GM21737 (cell line): ENCODE measurements around the gene TBXA2R.

Experiments
- ATAC-seq: cut with Tn5 transposase; IDR thresholded peaks from one replicate; pipeline ENCODE4 v1.9.1; 2021; ENCODE audit warnings: mild to moderate bottlenecking, moderate library complexity; ENCODE audit not compliant: unreplicated experiment

The TBXA2R gene

GRCh38 chr19:3557461-3558248 lies 49.0 kb downstream of the TBXA2R start, which contains the start of gene MFSD12:
TSS of gene MFSD12 (minus strand) at chr19:3557586. CDS start at chr19:3557403, 183 bp downstream.
- peak; percentile 71 for ATAC-seq

DNA sequence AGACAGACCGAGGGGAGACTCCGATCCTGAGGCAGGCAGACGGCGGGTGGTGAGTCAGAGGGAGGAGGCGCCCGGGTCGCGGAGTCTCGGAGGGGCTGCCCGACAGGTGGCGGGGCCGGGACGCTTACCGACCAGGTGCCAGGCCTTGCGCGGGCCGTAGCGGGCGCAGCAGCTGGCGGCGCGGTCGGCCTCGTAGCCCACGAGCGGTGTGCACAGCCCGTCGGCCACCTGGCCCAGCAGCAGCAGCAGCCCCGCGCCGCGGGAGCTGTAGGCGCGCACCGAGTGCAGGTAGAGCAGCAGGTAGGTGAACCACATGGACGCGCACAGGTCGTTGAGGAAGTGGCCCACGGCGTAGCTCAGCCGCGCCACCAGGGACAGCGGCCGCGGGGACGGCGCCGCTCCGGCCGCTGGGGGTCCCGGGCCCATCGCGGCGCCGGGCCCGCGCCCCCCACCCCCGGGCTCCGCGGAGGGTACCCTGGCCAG lies 49.7 kb downstream of the TBXA2R start:
- ATAC-seq, result peak; percentile 21

DNA sequence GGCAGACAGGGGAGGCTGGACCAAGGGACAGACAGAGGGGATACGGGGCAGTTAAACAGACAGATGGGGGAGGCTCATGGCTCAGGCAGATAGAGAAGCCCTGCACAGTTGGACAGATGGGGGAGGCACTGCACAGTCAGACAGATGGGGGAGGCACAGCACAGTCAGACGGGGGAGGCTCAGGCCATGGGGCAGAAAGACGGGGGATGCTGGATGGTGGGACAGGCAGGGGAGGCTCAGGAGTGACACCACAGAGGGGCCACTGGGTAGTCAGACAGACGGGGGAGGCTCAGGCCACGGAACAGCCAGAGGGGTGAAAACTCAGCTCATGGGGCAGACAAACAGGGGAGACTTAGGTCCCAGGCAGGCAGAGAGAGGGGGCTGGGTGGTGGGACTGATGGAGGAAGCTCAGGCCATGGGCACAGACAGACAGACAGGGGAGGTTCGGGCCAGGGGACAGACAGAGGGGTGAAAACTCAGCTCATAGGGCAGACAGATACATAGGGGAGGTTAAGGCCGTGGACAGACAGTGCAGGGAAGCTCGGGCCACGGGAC lies 50.2 kb downstream of the TBXA2R start:
- ATAC-seq, result no peak

DNA sequence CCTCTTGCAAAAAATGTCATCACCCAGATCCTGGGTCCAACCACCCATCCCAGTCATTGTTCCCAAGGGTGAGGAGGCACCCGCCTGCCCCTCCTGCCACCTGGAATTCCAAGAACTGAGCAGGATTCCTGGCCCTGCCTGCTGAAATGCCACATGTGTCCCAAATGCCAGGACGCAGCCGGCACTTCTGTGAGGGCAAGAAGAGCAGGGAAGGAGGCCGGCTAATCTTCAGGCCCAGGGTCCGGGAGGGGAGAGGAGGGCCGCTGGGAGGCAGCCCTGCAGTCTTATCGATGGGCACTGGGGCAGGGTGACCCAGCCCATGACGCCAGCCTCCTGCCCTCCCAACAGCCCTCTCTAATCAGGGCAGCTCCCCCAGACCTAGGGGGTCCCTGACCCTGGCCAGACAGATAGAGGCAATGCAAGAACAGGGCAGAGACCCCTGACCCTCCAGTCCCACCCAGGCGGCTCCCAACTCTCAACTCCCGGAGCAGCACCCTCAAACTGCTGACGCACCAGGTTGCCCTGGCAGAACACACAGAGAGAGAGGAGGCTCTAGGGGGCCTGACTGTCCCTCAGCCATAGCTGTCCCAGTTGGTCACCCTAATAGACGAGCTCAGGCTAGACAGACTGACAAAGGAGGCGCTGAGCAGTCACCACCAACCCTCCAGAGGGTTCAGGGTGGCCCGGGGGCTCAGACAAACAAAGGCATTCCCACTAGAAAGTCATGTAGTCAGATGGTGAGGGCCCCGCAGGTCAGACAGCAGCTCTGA lies 50.8 kb downstream of the TBXA2R start:
- no peak for ATAC-seq

DNA sequence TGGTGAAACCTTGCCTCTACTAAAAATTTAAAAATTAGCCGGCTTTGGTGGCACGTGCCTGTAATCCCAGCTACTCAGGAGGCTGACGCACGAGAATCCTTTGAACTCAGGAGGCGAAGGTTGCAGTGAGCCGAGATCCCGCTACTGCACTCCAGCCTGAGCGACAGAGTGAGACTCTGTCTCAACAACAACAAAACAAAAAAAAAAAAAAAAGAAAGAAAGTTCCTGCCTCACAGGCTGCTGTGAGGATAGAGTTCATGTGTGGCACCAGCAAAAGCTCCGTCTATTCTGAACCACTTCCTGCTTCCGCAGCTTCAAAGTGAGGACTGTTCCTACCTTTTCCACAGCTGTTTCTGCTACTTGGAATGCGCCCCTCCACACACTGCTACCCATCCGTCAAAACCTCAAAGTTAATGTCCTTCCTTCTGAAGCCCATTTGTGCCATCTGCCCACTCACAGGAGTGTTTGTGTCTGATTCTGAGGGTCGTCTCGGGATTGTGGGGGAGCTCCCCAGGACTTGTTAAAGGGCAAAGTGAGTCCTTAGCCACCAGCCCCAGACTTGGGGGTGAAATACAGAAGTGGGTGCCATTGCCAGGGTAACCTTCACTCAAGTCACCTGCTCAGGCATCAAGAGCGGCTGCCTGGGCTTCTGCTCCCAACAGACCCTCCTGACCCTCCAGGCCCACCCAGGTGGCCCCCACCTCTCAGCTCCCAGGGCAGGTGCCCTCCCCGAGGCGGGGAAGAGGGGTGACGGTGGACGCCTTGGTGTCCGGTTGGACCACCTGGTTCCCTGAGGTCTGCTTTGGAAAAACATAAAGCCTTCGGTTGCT lies 52.2 kb downstream of the TBXA2R start:
- ATAC-seq, result no peak

GRCh38 chr19:3551792-3552095 lies 54.9 kb downstream of the TBXA2R start:
- no peak for ATAC-seq

GRCh38 chr19:3550947-3551791 lies 55.5 kb downstream of the TBXA2R start:
- ATAC-seq, result no peak

- ATAC-seq, result no peak
These were observed 56.9 kb downstream of the TBXA2R start for GRCh38 chr19:3549816-3550215.

DNA sequence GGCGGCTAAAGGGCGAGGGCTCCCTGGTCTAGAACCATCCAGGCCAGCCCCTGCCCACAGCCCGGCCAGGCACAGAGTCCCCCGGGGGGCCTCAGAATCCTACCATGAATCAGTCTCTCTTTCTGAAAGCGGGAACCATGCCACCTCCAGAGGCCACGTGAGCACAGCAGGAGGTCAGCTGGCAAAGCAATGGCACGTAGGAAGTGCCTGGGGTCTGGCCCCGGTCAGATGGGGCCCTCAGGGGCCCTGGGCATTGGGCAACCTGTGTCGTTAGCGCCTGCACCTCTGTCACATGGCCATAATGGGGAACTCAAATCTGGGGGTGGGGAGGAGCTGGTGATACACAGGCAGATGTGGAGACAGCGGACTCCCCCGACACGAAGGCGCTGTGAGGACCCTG lies 58.1 kb downstream of the TBXA2R start:
- ATAC-seq, result no peak

DNA sequence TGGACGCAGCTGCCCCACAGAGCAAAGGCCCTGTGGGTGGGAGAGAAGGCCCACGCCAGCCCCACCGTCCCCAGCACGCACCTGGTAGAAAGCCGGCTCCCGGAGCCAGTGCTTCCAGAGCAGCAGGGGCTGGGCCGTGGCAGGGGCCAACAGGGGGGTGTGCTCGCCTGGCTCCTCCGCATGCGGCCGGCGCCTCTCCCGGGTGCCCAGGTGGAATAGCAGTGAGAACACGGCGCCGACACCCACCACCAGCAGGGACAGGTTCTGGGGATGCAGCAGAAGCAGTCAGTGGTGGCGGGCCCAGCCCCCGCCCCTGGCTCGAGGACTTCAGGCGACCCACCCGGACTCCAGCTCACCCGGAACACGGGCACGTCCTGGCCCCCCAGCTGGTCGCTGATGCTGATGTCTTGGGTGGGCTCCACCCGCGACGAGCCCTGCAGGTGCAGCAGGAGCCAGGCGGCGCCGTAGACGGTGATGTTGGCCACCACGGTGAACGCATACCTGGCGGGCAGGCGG lies 58.9 kb downstream of the TBXA2R start:
- ATAC-seq, result no peak

DNA sequence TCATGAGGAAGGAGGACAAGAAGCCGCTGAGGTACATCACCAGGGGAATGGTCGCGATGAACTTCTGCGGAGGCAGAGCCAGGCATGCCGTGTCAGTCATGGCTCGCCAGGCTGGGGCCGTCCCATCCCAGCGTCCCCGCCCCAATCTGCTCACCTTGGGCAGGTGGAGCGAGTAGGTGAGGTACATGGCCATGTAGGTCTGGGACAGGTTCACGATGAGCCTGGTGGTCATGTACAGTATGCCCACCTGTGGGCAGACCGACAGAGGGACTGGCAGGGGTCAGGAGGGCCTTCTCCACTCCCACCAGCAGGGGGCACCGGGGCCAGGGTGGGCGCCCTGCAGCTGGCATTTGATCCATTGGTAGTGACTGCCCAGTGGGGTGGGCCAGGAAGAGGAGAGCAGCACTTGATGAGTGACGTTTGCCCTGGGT lies 59.4 kb downstream of the TBXA2R start:
- no peak for ATAC-seq

GRCh38 chr19:3546119-3546518 lies 60.6 kb downstream of the TBXA2R start:
- no peak for ATAC-seq

DNA sequence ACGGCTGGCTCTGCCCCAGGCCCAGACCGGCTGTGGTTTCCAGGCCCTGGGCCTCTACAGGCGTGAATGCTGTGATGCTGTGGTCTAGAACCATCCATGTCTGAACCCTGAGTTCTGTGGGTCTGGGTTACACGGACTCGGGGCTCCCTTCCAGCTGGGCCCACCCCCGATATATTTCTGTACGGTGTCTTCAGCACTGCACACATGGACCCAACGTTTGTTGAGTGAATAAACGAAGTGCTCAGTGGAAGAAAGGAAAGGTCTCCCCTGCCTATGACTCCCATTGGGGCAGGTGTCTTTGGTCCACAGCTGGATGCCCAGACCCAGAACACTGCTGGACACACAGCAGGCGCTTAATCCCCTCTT lies 61.0 kb downstream of the TBXA2R start:
- ATAC-seq, result no peak

- ATAC-seq, result no peak
These were observed 61.7 kb downstream of the TBXA2R start for GRCh38 chr19:3544742-3545668.
